GM19193 (cell line): Measurements from ENCODE around the gene CACNA1C.

Source experiments
- POLR2A ChIP-seq: IDR thresholded peaks from 4 replicates; pipeline ENCODE4 v1.6.1; 2011; ENCODE audit not compliant: insufficient read depth, insufficient read length; ENCODE audit errors: extremely low read depth

The CACNA1C gene

GRCh38 chr12:2301531-2302461 is 249.0 kb downstream of the CACNA1C start:
- no peak for TF ChIP-seq POLR2A

DNA sequence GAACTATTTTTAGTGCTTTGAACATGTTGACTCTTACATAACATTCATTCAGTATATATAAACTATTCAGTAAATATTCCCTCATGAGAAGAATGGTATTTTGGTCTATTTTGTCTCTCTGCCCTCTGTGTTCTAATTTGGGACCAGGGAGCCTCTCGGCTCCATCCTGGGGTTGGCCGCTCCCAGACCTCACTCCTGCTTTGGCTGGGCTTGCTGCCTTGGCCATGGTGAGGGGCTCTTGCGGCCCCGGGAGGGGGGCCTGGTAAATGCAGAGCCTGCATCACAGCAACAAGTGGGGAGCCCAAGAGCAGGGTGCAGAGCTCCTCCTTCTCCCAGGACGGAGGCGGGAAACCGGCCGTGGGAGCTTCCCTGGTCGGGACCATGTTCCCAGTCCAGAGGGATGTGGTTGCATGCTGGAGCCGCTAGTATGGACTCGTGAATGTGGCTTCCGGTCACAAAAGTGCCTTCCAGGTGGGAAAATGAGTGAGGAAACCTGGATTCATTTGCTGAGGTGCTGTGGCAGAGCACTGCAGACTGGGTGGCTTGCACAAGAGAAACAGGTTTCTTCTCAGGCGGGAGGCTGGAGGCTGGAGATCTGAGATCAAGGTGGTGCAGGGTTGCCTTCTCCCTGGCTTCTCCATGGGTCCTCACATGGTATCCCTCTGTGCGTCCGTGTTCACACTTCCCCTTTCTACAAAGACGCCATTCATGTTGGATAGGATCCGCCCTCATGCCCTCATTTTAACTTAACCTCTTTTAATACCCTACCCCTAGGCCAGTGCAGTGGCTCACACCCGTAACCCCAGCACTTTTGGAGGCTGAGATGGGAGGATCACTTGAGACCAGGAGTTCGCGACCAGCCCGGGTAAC is 250.2 kb downstream of the CACNA1C start:
- TF ChIP-seq POLR2A = no peak

DNA sequence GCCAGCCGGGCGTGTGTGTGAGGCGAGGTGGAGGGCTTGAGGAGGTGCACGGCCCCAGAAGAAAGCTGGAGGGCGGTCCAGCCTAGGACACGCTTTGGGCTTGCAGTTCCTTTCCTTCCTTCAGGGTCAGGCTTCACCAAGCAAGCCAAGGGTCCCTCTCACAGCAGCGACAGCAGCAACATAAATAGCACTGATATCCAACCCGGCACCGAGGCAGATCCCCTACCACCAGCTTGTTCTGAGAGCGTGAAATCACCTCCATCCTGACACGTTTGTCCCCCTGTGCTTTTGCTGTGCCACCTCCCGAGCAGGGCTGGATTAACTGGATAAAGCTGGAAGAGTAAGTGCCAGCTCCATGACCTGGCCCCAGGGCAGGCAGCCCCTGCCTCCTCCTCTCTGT is 251.4 kb downstream of the CACNA1C start:
- no peak for TF ChIP-seq POLR2A

- no peak for TF ChIP-seq POLR2A
Measured at GRCh38 chr12:2306012-2306411, 253.2 kb downstream of the CACNA1C start.

GRCh38 chr12:2306735-2307134 is 253.9 kb downstream of the CACNA1C start:
- no peak for TF ChIP-seq POLR2A

DNA sequence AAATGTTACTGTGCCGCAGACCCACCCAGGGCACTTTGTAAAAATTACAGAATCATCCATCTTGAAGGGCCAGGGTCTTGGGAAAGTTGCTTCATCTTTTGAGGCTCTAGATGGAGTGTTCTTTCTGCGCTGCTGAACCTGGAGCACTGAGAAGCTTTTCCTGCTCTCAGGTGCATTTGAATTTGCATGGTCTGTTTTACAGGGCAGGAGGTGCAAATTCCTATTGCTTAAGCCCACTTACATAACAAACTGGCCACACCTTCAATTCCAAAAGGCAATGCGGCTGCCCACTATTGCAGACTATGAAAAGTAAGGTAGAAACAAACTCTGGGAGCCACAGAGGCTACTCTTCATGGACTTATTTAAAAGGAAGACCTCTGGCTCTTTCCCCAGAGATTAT is 254.8 kb downstream of the CACNA1C start:
- TF ChIP-seq POLR2A = no peak

GRCh38 chr12:2309647-2310046 is 256.9 kb downstream of the CACNA1C start:
- no peak for TF ChIP-seq POLR2A

- no peak for TF ChIP-seq POLR2A
Measured at GRCh38 chr12:2311020-2311778, 258.4 kb downstream of the CACNA1C start.

GRCh38 chr12:2312175-2312574 is 259.4 kb downstream of the CACNA1C start:
- TF ChIP-seq POLR2A = no peak

GRCh38 chr12:2312770-2313169 is 260.0 kb downstream of the CACNA1C start:
- no peak for TF ChIP-seq POLR2A

- no peak for TF ChIP-seq POLR2A
Measured at GRCh38 chr12:2314492-2314891, 261.7 kb downstream of the CACNA1C start.

GRCh38 chr12:2317772-2318171 is 265.0 kb downstream of the CACNA1C start:
- TF ChIP-seq POLR2A = no peak

DNA sequence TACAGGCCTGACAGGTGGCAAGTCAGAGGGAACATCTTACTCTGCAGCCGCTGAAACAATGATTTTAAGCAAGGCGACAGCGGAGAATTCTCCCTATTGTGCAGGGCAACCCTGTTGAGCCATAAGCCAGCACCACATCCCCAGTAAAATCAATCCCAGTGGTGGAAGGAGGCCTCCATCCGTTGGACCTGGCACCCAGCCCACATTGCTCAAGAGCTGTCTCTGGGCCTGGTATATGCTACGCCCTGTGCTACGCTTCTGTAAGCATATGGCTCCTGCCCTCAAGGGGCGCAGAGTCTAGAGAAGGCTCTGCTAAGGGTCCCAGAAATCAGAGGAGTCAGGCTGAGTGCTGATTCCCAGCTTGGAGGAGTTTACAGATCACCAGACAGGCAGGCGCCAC is 265.5 kb downstream of the CACNA1C start:
- TF ChIP-seq POLR2A = no peak

- TF ChIP-seq POLR2A = no peak
Measured at GRCh38 chr12:2319136-2319535, 266.3 kb downstream of the CACNA1C start.

- no peak for TF ChIP-seq POLR2A
Measured at GRCh38 chr12:2319737-2320506, 267.1 kb downstream of the CACNA1C start.

DNA sequence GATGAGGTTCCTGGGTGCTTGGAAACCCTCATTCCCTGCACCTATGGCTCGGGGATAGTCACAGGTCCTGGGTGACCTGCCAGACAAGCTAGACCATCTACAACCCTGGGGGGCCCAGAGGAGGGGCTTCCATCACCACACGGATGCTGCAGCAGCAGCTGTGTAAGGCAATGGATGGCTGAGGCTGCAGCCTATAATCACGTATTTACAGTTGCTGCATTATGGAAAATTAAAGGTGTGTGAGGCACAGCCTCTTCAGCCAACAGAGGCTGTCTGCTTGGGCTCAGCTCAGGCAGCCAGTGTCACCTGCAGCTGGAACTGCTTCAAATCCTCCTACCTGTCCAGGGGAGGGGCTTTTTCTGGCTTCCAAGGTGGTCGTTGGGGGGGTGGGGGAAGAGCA is 268.1 kb downstream of the CACNA1C start:
- TF ChIP-seq POLR2A = no peak
